HG03103 (cell line): ENCODE data around the gene ZNF750.

Experiments
- ATAC-seq: cut with Tn5 transposase; IDR thresholded peaks from one replicate; pipeline ENCODE4 v1.9.1; 2021; ENCODE audit warnings: low read depth; ENCODE audit not compliant: unreplicated experiment

The ZNF750 gene

GRCh38 chr17:82839617-82840292 lies at the start of gene ZNF750:
Gene ZNF750 (minus strand): TSS chr17:82840022. CDS start chr17:82832454, 7,568 bp downstream.
- no peak for ATAC-seq

GRCh38 chr17:82888583-82889495 lies 49.0 kb upstream of the ZNF750 start:
- no peak for ATAC-seq

DNA sequence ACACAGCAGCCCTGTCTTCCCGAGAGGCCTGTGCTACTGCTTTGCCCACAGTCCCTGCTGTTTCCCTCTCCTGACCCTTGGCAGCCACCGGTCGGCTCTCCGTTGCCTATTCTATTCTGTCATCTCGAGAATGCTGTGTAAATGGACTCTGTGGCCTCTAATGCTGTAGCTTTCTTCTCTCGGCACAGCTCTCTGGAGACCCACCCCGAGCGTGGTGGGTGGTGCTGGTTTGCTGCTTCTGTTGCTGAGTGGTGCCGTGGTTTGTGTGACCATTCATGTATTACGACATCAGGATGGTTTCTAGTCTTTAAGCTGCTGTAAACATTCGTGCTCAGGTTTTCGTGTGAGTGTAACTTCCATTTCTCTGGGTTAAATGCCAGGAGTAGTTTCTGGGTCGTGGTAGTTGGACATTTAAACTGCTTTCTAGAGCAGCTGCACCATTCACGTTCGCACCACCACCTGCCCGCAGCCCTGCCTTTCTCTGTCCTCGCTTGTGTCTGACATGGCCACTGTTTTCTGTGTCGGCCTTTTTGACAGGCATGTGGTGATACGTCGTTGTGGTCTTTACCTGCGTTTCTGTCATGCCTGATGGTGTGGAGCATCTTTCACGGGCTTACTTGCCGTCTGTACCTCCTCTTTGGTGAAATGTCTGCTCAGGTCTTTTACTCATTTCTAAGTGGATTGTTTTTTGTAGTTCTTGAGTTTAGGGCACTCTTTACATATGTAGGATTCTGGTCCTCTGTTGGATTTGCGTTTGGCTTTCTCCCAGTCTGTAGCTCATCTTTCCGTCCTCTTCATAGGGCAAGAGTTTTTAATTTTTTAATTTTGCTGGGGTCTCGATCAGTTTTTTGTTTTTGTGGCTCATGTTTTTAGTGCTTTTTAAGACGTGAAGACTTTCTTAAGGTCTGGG lies 47.7 kb upstream of the ZNF750 start:
- ATAC-seq: no peak

GRCh38 chr17:82884970-82885353 lies 45.1 kb upstream of the ZNF750 start:
- no peak for ATAC-seq

- no peak for ATAC-seq
These were observed 44.6 kb upstream of the ZNF750 start for GRCh38 chr17:82884341-82884969.

GRCh38 chr17:82883419-82884031 lies 43.7 kb upstream of the ZNF750 start:
- no peak for ATAC-seq

GRCh38 chr17:82882715-82883418 lies 43.0 kb upstream of the ZNF750 start:
- ATAC-seq: no peak

DNA sequence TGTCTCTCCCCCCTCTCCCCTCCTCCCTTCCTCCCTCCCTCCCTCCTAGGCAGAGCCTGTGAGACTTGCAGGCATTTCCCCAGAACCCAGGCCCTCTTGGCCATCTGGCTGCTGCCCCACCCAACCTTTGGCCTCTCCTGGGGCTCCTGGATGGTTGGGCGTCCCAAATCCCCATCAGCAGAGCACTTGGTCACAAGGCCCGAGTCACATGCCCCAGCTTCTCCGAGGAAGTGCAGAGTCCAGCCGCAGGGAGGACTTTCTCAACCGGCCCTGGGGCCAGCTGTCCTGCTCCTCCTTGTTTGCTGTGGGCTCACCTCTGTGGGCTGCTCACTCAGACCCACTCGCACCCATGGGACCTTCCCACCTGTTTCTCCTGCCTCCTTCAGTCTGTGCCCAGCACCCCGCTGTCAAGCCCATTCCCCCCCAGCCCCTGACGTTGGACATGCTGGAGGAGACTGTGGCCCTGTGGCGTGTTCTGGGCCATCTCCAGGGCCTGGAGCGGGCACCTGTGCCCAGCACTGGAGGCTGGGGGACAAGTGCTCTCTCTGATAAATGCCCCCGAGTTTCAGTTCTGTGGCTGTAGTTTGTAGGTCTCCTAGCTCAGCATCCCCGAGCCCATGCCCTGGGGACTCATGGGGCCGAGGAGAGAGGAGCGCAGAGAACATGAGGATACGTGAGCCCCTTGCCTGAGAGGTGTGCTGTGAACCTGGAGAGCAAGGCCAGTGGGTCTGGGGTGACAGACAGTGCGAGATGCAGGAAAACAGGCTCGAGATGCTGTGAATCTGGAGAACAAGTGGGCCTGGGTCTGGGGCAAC lies 42.3 kb upstream of the ZNF750 start:
- no peak for ATAC-seq

- ATAC-seq: no peak
These were observed 41.6 kb upstream of the ZNF750 start for GRCh38 chr17:82881324-82881823.

DNA sequence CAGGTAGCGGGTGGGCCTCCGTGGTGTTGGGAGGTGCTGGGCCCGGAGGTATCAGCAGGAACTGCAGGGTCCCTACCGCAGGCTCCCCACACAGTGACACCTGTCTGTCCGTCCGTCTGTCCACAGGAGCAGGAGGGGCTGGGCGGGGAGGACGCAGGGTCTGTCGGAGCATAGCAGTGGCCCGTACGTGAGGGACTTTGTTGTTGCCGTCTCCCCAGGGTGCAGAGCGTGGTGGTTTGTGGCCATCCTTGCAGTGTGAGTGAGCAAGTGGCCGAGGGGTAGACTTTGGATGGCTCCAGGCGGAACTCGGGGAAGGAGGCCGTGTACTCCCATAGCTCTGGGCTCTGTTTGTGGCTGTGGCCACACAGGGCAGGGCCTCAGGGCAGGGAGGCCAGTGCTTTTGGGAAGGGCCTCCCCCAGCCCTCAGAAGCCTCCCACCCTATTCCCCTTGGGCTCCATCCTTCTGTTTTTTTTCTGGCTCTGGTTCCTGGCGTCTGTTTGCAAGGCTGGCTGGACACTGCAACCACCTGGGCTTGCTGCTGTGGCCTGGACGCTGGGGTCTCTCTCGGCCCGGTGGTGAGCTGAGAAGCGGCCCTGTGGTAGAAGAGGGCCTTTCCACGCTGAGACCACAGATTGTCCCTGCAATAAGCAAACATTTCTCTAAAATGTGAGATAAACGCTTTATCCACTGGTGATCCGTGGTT lies 41.0 kb upstream of the ZNF750 start:
- ATAC-seq: no peak

- ATAC-seq: no peak
These were observed 39.4 kb upstream of the ZNF750 start for GRCh38 chr17:82879241-82879640.

DNA sequence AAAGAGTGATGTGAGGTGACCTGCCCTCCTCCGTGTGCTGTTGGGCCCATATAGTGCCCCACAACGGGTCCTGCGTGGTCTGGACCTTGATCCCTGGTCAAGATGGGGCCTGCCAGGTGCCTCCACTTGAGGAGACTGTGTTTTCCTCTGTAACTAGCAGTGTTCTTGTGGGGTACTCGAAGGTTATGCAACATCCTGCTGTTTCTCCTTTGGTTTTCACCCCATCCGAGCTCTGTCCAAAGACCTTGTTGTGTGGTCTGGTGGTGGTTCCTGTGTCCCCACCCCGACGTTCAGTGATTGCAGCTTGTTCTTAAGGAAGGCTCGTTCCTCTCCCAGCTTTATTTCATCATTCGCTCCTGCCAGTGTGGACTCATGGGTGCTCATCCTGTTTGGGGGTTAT lies 38.7 kb upstream of the ZNF750 start:
- ATAC-seq: no peak

GRCh38 chr17:82876602-82877379 lies 37.0 kb upstream of the ZNF750 start:
- no peak for ATAC-seq

- no peak for ATAC-seq
These were observed 36.3 kb upstream of the ZNF750 start for GRCh38 chr17:82876149-82876548.

DNA sequence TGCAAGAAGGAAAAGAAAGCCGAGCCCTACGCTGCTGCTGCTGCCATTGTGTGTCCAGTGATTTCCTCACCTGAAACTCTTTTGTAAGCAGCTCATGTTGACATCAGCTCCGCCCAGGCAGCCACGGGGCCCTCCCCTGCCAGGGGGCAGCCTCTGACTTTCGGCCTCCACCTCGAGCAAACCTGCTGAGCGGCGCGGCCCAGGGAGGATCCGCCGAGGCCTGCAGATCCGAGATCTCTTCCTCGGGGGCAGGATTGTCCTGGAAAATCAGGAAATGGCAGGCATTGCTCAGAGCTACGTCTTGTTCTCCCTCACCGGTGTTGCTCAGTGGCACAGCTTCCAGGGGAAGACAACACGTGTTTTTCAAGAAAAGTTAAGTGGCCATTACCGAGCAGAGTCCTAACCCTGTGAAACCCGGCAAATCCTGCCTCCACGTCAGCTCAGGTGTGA lies 35.6 kb upstream of the ZNF750 start:
- no peak for ATAC-seq

DNA sequence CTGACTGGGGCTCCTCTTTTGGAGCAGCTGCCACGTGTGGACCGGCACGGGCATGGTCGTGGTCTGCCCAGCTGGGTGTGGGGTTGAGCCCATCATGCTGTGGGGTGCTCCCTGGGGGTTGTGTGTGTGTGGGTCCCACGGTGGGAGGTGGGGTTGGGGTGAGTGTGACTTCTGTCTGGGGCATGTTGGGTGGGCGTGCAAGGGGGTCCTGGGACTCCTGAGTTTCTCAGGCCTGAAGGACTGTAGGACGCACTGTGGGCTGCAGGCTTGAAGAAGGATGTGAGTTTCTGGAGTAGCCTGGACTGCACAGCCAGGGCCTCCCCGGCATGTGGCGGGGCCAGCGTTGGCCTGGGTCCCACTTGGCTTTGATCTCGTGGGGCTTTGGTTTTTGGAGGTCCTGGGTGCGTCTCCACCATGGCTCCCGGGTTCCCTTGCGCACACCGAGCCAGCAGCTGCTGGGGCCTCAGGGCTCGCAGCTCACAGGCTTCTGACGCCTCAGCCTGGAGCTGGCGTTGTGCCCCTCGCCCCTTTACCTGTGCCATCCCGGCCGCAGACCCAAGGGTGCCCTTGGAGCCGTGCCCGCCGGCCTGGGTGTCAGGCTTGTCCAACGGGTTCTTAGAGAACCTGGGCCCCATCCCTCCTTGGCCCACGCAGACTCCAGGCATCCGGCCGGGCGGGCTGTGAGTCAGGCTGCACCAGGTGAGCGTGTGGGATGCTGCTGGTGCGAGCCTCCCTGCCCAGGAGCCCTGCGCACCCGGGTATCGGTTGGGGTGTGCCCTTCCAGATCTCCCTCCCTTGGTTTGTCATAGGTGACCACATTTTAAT lies 34.4 kb upstream of the ZNF750 start:
- ATAC-seq: no peak
